ENCODE data around the gene ALDH1L1.

- TF ChIP-seq CTCF (IDR thresholded peaks at IDR 0.05) (no peak), POLR2A (IDR thresholded peaks at IDR 0.05) (no peak)
These were observed 42.8 kb downstream of the ALDH1L1 start for GRCh38 chr3:126137490-126138130.

Measured in stomach (tissue), 4 donors.